GM13976 (cell line): Measurements from ENCODE around the gene BMPR1B.

Experiments used
- DNase-seq: peaks from one replicate; pipeline ENCODE4 v3.0.0; 2012; ENCODE audit warnings: low spot score
- CTCF ChIP-seq: IDR thresholded peaks from 2 replicates; pipeline ENCODE4 v1.5.1; 2012; ENCODE audit warnings: borderline replicate concordance, mild to moderate bottlenecking; ENCODE audit not compliant: insufficient read depth; ENCODE audit errors: extremely low read depth, missing control alignments, control extremely low read depth
- in situ Hi-C: fragments of 300-500 bp; cut with MboI; formaldehyde crosslinking; loops from one replicate; pipeline ENCODE4 v1.12.0; 2022; ENCODE audit warnings: low sequenced_read_pairs, mixed read lengths, inconsistent platforms; ENCODE audit not compliant: unreplicated experiment

The BMPR1B gene

GRCh38 chr4:94759767-94760211 lies 2.0 kb downstream of the BMPR1B start:
- in situ Hi-C loops: no loop called here
- no peak for TF ChIP-seq CTCF
- DNase-seq: no peak

GRCh38 chr4:94762326-94762725 lies 4.6 kb downstream of the BMPR1B start:
- no peak for TF ChIP-seq CTCF
- DNase-seq: no peak
- in situ Hi-C loops: no loop called here

- DNase-seq: no peak
- in situ Hi-C loops: no loop called here
- TF ChIP-seq CTCF: no peak
Measured at GRCh38 chr4:94763005-94763404, 5.2 kb downstream of the BMPR1B start.

- no peak for TF ChIP-seq CTCF
- in situ Hi-C loops: no loop called here
- DNase-seq: no peak
Measured at GRCh38 chr4:94763500-94763899, 5.7 kb downstream of the BMPR1B start.

GRCh38 chr4:94764069-94764468 lies 6.3 kb downstream of the BMPR1B start:
- no peak for DNase-seq
- TF ChIP-seq CTCF: no peak
- in situ Hi-C loops: no loop called here

- in situ Hi-C loops: no loop called here
- no peak for DNase-seq
- no peak for TF ChIP-seq CTCF
Measured at GRCh38 chr4:94765174-94765573, 7.4 kb downstream of the BMPR1B start.

- no peak for TF ChIP-seq CTCF
- in situ Hi-C loops: no loop called here
- no peak for DNase-seq
Measured at GRCh38 chr4:94765648-94766047, 7.9 kb downstream of the BMPR1B start.
